22Rv1 (cell line): ENCODE measurements around the gene LRBA.
"Not testable (repeated sequence)": the region's sequence is repeated elsewhere in the genome, so short reads cannot be mapped to it uniquely, and the experiment has no call there.

Experiments
- H3K27ac ChIP-seq: fragments of 450-650 bp; 2 replicates; pipeline ENCODE4 v1.5.1; 2017
- CTCF ChIP-seq: fragments of 450-650 bp; IDR thresholded peaks from 2 replicates; pipeline ENCODE4 v1.5.1; 2017; ENCODE audit warnings: mild to moderate bottlenecking
- ZFX ChIP-seq: fragments of 450-650 bp; IDR thresholded peaks from 2 replicates; pipeline ENCODE4 v1.6.1; 2017; ENCODE audit warnings: antibody characterized with exemption, borderline replicate concordance

The LRBA gene

GRCh38 chr4:150390531-150390910 is 624.6 kb downstream of the LRBA start:
- H3K27ac ChIP-seq: no peak overlapping the region
- no peak for TF ChIP-seq ZFX

GRCh38 chr4:150389896-150390530 is 625.1 kb downstream of the LRBA start:
- no peak overlapping the region for H3K27ac ChIP-seq
- TF ChIP-seq ZFX (no peak), CTCF (no peak)

- no peak for TF ChIP-seq ZFX
- no peak for TF ChIP-seq CTCF
- no peak overlapping the region for H3K27ac ChIP-seq
Measured at GRCh38 chr4:150387981-150388380, 627.1 kb downstream of the LRBA start.

- not testable (repeated sequence) for H3K27ac ChIP-seq
Measured at GRCh38 chr4:150386415-150386814, 628.7 kb downstream of the LRBA start.

- TF ChIP-seq ZFX: no peak
Measured at GRCh38 chr4:150385606-150386005, 629.5 kb downstream of the LRBA start.

GRCh38 chr4:150384249-150384648 is 630.8 kb downstream of the LRBA start:
- TF ChIP-seq CTCF (no peak), ZFX (no peak)

More at GRCh38 chr4:150385606-150386005, 629.5 kb downstream of the LRBA start:
- no peak overlapping the region for H3K27ac ChIP-seq

GRCh38 chr4:150382028-150382427 is 633.1 kb downstream of the LRBA start:
- H3K27ac ChIP-seq: no peak overlapping the region
- no peak for TF ChIP-seq ZFX

More at GRCh38 chr4:150384249-150384648, 630.8 kb downstream of the LRBA start:
- H3K27ac ChIP-seq: no peak overlapping the region

- H3K27ac ChIP-seq: no peak overlapping the region
- TF ChIP-seq ZFX (no peak), CTCF (no peak)
Measured at GRCh38 chr4:150381609-150382008, 633.5 kb downstream of the LRBA start.

GRCh38 chr4:150381036-150381435 is 634.0 kb downstream of the LRBA start:
- TF ChIP-seq ZFX: no peak
- no peak for TF ChIP-seq CTCF
- no peak overlapping the region for H3K27ac ChIP-seq
